PFSK-1 (cell line): ENCODE measurements around the gene DIP2B.

Experiments used
- FOXP2 ChIP-seq: optimal IDR thresholded peaks from 2 replicates; pipeline ENCODE3; 2011; ENCODE audit warnings: borderline replicate concordance, control low read depth, inconsistent platforms; ENCODE audit not compliant: insufficient read depth; ENCODE audit errors: extremely low read length, extremely low read depth
- POLR2AphosphoS5 ChIP-seq: IDR thresholded peaks from 2 replicates; pipeline ENCODE4 v1.6.1; 2012; ENCODE audit warnings: low read depth, mild to moderate bottlenecking, control low read depth, low read length, moderate library complexity
- SIN3A ChIP-seq: IDR thresholded peaks from 2 replicates; pipeline ENCODE4 v1.6.1; 2012; ENCODE audit warnings: mild to moderate bottlenecking, low read length, moderate library complexity, borderline replicate concordance; ENCODE audit not compliant: insufficient read depth
- TAF1 ChIP-seq: IDR thresholded peaks from 2 replicates; pipeline ENCODE4 v1.6.1; 2012; ENCODE audit warnings: low read length, control low read depth, borderline replicate concordance; ENCODE audit not compliant: insufficient read depth
- TF ChIP-seq, protein P1 (sequence below), 2 experiments: IDR thresholded peaks; 2 replicates each; pipeline versions ENCODE4 v1.6.1 to v1.8.0; 2011 to 2012; ENCODE audit warnings: low read depth in 2 of 2, low read length in 2 of 2, control low read depth in 1 of 2, inconsistent platforms in 1 of 2, mild to moderate bottlenecking in 1 of 2, moderate library complexity in 1 of 2; ENCODE audit not compliant: insufficient read depth in 1 of 2

Gene DIP2B

DNA sequence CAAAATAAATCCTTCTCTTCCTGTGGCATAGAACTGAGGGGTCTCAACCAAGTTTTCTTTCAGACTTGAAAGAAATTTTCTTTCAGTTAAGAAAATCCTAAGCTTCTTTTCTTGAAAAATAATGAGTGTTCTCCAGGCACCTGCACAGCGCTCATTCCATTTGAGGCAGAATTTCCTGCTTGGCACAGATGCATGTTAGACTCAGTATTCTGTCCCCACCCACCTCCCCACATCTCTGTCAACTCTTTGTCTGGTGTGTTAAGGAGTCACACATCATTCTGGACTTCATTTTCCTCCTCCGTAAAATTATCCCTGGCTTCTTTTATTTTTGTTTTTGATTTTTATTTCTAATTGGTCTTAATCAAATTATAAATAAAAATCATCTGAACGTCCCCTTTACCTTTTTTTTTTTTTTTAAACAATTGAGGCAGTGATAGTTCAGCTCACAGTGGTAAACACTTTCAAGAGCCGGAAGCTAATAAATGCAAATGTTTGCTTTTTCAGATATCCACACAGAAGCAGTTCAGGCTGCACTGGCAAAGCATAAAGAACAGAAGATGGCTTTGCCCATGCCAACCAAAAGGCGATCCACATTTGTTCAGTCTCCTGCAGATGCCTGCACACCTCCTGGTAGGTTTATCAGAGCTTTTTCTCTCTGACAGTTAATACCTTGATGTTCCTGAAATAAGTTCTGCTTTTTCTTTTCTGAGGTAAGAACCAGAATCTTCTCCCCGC, 155.1 kb downstream of the DIP2B start:
- TF ChIP-seq POLR2AphosphoS5 (no peak), FOXP2 (no peak), SIN3A (no peak), TAF1 (no peak)
- TF ChIP-seq, protein P1, sequence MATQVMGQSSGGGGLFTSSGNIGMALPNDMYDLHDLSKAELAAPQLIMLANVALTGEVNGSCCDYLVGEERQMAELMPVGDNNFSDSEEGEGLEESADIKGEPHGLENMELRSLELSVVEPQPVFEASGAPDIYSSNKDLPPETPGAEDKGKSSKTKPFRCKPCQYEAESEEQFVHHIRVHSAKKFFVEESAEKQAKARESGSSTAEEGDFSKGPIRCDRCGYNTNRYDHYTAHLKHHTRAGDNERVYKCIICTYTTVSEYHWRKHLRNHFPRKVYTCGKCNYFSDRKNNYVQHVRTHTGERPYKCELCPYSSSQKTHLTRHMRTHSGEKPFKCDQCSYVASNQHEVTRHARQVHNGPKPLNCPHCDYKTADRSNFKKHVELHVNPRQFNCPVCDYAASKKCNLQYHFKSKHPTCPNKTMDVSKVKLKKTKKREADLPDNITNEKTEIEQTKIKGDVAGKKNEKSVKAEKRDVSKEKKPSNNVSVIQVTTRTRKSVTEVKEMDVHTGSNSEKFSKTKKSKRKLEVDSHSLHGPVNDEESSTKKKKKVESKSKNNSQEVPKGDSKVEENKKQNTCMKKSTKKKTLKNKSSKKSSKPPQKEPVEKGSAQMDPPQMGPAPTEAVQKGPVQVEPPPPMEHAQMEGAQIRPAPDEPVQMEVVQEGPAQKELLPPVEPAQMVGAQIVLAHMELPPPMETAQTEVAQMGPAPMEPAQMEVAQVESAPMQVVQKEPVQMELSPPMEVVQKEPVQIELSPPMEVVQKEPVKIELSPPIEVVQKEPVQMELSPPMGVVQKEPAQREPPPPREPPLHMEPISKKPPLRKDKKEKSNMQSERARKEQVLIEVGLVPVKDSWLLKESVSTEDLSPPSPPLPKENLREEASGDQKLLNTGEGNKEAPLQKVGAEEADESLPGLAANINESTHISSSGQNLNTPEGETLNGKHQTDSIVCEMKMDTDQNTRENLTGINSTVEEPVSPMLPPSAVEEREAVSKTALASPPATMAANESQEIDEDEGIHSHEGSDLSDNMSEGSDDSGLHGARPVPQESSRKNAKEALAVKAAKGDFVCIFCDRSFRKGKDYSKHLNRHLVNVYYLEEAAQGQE (IDR thresholded peaks at IDR 0.05; ENCODE audit: insufficient read depth in 1 of 2, low read depth in 2 of 2, low read length in 2 of 2) = no peak

DNA sequence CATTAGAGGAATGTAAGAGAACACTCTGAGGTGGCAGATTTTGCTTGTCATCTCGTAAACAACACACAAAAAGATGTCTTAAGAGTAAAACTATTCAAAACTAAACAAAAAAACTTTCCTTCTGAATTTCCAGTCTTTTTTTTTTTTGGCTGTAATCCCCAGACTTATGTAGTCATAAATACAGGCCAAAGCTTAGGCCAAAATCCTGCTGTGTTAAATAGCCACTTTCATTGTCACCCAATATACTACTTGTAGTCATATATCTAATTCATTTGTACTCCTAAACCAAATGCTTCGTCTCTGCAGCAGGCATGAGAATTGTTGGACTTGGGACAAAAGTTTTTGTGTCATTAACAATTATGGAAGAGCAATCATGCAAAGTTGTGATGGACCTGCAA, 155.6 kb downstream of the DIP2B start:
- TF ChIP-seq POLR2AphosphoS5 (no peak), SIN3A (no peak), FOXP2 (no peak), TAF1 (no peak)
- TF ChIP-seq, protein P1 (IDR thresholded peaks at IDR 0.05; ENCODE audit: insufficient read depth in 1 of 2, low read depth in 2 of 2, low read length in 2 of 2) = no peak

GRCh38 chr12:50661300-50662115, 156.7 kb downstream of the DIP2B start:
- TF ChIP-seq TAF1 = no peak
- TF ChIP-seq, protein P1 (IDR thresholded peaks at IDR 0.05; ENCODE audit: insufficient read depth in 1 of 2, low read depth in 2 of 2, low read length in 2 of 2) = no peak

DNA sequence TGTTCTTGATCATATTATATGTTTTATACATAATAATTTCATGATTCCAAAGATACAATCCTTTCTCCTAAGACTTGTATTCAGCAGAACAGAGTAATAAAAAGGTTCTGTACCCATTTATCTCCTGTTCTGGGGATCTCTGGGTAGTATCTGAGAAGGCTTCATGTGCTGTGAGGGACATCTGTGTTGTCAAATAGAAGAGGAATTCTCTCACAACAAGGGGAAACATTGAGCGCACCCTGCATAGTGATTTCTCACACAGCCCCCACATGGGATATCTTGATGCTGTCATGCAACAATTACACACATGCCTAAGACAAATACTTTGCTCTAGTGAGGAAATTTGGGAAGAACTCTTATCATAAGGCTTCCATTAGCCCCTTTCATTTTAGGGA, 157.3 kb downstream of the DIP2B start:
- TF ChIP-seq FOXP2 (no peak), SIN3A (no peak), POLR2AphosphoS5 (no peak), TAF1 (no peak)
- TF ChIP-seq, protein P1 (IDR thresholded peaks at IDR 0.05; ENCODE audit: insufficient read depth in 1 of 2, low read depth in 2 of 2, low read length in 2 of 2) = no peak
